H1 (cell line): ENCODE results near the gene RTP2.

ENCODE experiments used
- BRCA1 ChIP-seq: IDR thresholded peaks from 2 replicates; pipeline ENCODE4 v1.6.1; 2012; ENCODE audit warnings: low read depth, low read length, improper control_type of control experiment
- CBX8 ChIP-seq: fragments of 300-800, 300-1000 bp; sonication (generic); IDR thresholded peaks from 2 replicates; pipeline ENCODE4 v1.7.1; 2016; ENCODE audit warnings: low read depth, low read length, borderline replicate concordance
- GABPA ChIP-seq: IDR thresholded peaks from 2 replicates; pipeline ENCODE4 v1.6.1; 2011; ENCODE audit warnings: mild to moderate bottlenecking, low read length, moderate library complexity, borderline replicate concordance; ENCODE audit not compliant: insufficient read depth
- GTF2F1 ChIP-seq: IDR thresholded peaks from 2 replicates; pipeline ENCODE4 v1.6.1; 2012; ENCODE audit warnings: low read depth, low read length, improper control_type of control experiment, borderline replicate concordance
- JUN ChIP-seq: IDR thresholded peaks from 2 replicates; pipeline ENCODE4 v1.6.1; 2011; ENCODE audit warnings: low read depth, mild to moderate bottlenecking, improper control_type of control experiment, low read length
- POLR2A ChIP-seq, 2 experiments: IDR thresholded peaks; 1 replicate in 1 of 2; 2 replicates in 1 of 2; pipeline ENCODE4 v1.6.1; 2011; ENCODE audit warnings: low read depth in 2 of 2, low read length in 2 of 2, mild to moderate bottlenecking in 2 of 2; ENCODE audit errors: control extremely low read depth in 1 of 2
- POLR2AphosphoS5 ChIP-seq: IDR thresholded peaks from 2 replicates; pipeline ENCODE4 v1.6.1; 2011; ENCODE audit warnings: low read depth, low read length
- SUZ12 ChIP-seq: fragments of 200-600 bp; sonication (generic); IDR thresholded peaks from 2 replicates; pipeline ENCODE4 v1.6.1; 2012; ENCODE audit warnings: mild to moderate bottlenecking, inconsistent platforms, low read length, moderate library complexity, mixed read lengths
- ZNF274 ChIP-seq: IDR thresholded peaks from 2 replicates; pipeline ENCODE4 v1.7.0; 2012; ENCODE audit warnings: low read length, borderline replicate concordance; ENCODE audit errors: extremely low read depth
- TF ChIP-seq, protein P1 (sequence below), 3 experiments: IDR thresholded peaks; 1 replicate in 2 of 3; 2 replicates in 1 of 3; pipeline versions ENCODE4 v1.5.1 to v1.6.1; 2011; ENCODE audit warnings: low read length in 3 of 3, mild to moderate bottlenecking in 3 of 3, inconsistent platforms in 2 of 3, low read depth in 1 of 3, moderate library complexity in 1 of 3; ENCODE audit not compliant: insufficient read depth in 1 of 3; ENCODE audit errors: control extremely low read depth in 1 of 3
- TF ChIP-seq, protein P2 (sequence below): IDR thresholded peaks from 2 replicates; pipeline ENCODE4 v1.6.1; 2012; ENCODE audit warnings: inconsistent platforms

DNA sequence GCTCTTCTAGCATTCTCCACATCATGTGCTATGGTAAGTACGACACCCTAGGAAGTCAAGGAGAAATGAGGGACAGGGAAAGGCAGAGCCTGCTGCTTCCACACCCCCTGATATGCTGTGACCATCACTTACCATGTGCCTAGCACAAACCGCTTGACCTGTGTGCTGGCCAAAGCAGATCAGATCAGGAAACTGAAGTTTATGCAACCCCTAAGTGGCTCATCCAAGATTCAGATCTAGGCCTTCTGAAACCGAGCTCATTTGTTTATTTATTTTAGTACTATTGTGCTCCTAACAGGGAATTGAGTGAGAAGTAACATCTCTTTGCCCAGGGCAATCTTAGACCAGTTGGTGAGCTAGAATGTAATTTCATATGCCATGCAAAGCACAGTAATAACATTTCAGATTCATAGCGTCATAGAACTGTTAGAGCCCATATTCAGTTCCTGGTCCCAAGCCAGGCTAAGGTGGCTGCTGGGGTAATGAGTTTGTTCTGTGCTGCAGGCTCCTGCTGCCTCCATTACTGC lies at the start of gene RTP2:
- TF ChIP-seq, protein P1, sequence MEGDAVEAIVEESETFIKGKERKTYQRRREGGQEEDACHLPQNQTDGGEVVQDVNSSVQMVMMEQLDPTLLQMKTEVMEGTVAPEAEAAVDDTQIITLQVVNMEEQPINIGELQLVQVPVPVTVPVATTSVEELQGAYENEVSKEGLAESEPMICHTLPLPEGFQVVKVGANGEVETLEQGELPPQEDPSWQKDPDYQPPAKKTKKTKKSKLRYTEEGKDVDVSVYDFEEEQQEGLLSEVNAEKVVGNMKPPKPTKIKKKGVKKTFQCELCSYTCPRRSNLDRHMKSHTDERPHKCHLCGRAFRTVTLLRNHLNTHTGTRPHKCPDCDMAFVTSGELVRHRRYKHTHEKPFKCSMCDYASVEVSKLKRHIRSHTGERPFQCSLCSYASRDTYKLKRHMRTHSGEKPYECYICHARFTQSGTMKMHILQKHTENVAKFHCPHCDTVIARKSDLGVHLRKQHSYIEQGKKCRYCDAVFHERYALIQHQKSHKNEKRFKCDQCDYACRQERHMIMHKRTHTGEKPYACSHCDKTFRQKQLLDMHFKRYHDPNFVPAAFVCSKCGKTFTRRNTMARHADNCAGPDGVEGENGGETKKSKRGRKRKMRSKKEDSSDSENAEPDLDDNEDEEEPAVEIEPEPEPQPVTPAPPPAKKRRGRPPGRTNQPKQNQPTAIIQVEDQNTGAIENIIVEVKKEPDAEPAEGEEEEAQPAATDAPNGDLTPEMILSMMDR (IDR thresholded peaks at IDR 0.05; ENCODE audit: control extremely low read depth in 1 of 3, insufficient read depth in 1 of 3, low read depth in 1 of 3, low read length in 3 of 3) = no peak
- TF ChIP-seq POLR2AphosphoS5 (no peak), CBX8 (no peak), GABPA (no peak), GTF2F1 (no peak), ZNF274 (no peak), JUN (no peak), POLR2A (IDR thresholded peaks at IDR 0.05; ENCODE audit: control extremely low read depth in 1 of 2, low read depth in 2 of 2, low read length in 2 of 2) (no peak), BRCA1 (no peak), SUZ12 (no peak)
- TF ChIP-seq, protein P2, sequence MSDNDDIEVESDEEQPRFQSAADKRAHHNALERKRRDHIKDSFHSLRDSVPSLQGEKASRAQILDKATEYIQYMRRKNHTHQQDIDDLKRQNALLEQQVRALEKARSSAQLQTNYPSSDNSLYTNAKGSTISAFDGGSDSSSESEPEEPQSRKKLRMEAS = no peak
